Measurements from ENCODE around the gene TMEM219.

Gene TMEM219

GRCh38 chr16:29995911-29996765 is 34.3 kb downstream of the TMEM219 start, which contains the start of gene INO80E:
Gene INO80E, plus strand, starts transcription at chr16:29996241. Its CDS starts 70 bp downstream, at chr16:29996311.
- peak; percentile 94 to 95 for DNase-seq (ENCODE audit: low read depth in 2 of 2)
- TF ChIP-seq CTCF (IDR thresholded peaks at IDR 0.05; ENCODE audit: low read depth, low read length) = no peak
- H3K4me3 ChIP-seq (replicated peaks in 1 of 2; ENCODE audit: low read depth in 2 of 2, low read length in 2 of 2) = peak within 1 kb of the TSS; percentile 88 to 93

GRCh38 chr16:29996766-29997250 is 34.9 kb downstream of the TMEM219 start:
- H3K4me3 ChIP-seq (replicated peaks in 1 of 2; ENCODE audit: low read depth in 2 of 2, low read length in 2 of 2) = peak overlapping the region; percentile 88 to 93
- no peak for DNase-seq (ENCODE audit: low read depth in 2 of 2)
- no peak for TF ChIP-seq CTCF (IDR thresholded peaks at IDR 0.05; ENCODE audit: low read depth, low read length)

GRCh38 chr16:29999605-30000004 is 37.7 kb downstream of the TMEM219 start:
- H3K4me3 ChIP-seq (replicated peaks in 1 of 2; ENCODE audit: low read depth in 2 of 2, low read length in 2 of 2) = no peak overlapping the region
- TF ChIP-seq CTCF (IDR thresholded peaks at IDR 0.05; ENCODE audit: low read depth, low read length) = no peak
- no peak for DNase-seq (ENCODE audit: low read depth in 2 of 2)

DNA sequence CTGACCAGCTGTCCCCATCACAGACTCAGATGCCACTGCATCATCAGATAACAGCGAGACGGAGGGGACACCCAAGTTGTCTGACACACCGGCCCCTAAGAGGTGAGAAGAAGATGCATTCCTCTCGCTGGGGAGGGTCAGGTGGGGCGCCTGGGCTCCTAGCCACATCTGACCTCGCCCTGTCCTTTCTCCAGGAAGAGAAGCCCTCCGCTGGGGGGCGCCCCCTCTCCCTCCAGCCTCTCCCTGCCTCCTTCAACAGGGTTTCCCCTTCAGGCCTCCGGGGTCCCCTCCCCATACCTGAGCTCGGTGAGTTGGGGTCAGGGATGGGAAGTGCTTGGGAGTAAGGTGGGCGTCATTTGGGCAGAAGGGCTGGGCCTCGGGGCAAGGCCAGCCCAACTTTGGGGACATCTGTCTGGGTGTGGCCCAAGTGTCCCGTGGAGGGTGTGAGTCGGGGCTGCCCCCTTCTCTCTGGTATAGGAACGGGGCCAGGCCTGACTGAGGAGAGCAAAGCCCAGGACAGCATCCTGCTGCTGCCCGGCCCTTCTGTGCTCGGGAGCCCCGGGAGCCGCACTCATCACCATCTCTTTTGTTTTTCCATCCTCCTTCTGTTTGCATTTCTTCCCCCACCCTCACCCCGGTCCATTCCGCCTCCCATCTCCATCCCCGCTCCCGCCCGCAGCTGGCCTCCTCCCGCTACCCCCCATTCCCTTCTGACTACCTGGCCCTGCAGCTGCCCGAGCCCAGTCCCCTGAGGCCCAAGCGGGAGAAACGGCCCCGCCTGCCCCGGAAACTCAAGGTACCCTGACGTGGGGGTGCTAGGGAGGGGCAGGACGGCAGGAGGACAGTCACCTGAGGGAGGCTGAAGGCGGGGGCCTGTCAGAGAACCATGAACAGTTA is 39.1 kb downstream of the TMEM219 start:
- H3K4me3 ChIP-seq (replicated peaks in 1 of 2; ENCODE audit: low read depth in 2 of 2, low read length in 2 of 2) = no peak overlapping the region
- no peak for TF ChIP-seq CTCF (IDR thresholded peaks at IDR 0.05; ENCODE audit: low read depth, low read length)
- DNase-seq (ENCODE audit: low read depth in 2 of 2) = no peak

DNA sequence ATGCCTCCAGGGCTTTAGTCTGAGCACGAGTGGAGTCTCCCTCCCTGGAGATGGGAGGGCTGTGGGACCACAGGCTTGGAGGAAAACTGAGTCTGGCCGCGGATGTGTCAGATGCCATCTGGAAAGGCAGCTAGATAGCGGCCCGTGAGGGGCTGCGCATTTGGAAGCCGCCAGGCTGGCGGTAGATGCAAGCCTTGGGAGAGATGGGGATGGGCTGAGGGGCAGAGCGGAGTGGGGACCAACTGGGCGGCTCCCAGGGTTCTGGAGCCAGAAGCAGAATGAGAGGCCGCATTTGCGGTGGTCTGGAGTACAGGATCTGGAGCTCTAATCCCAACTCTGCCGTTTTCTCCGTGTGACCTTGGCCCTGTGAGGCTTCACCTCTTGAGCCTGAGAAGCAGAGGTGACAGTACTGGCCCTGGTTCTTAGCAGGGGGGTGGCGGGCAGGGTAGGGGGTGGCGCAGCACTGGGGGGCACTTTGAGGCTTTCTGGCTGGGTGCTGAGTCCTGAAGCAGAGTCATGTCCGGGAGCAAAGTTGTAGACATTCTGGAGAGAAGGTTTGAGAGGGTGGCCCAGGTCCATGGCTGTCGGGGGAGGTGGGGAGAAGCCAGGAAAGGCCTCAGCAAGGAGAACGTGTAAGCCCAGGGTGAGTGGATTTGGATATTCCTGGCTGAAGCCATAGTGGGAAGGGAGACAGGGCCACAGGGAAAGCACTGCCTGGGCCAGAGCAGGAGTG is 40.9 kb downstream of the TMEM219 start:
- TF ChIP-seq CTCF (IDR thresholded peaks at IDR 0.05; ENCODE audit: low read depth, low read length) = no peak
- no peak overlapping the region for H3K4me3 ChIP-seq (replicated peaks in 1 of 2; ENCODE audit: low read depth in 2 of 2, low read length in 2 of 2)
- no peak for DNase-seq (ENCODE audit: low read depth in 2 of 2)
